GM19193 (cell line): ENCODE data around the gene EIF2S3.

Experiments used
- POLR2A ChIP-seq: IDR thresholded peaks from 4 replicates; pipeline ENCODE4 v1.6.1; 2011; ENCODE audit not compliant: insufficient read depth, insufficient read length; ENCODE audit errors: extremely low read depth

The EIF2S3 gene

GRCh38 chrX:24054182-24055042 lies at the start of gene EIF2S3:
EIF2S3 (plus strand) TSS chrX:24054956; CDS start chrX:24054969, 13 bp downstream.
- peak; percentile 92 for TF ChIP-seq POLR2A

GRCh38 chrX:24005028-24005427 lies 49.7 kb upstream of the EIF2S3 start:
- no peak for TF ChIP-seq POLR2A

- no peak for TF ChIP-seq POLR2A
Measured at GRCh38 chrX:24005867-24006266, 48.9 kb upstream of the EIF2S3 start.

GRCh38 chrX:24012266-24012665 lies 42.5 kb upstream of the EIF2S3 start:
- no peak for TF ChIP-seq POLR2A

GRCh38 chrX:24014388-24015018 lies 40.3 kb upstream of the EIF2S3 start:
- TF ChIP-seq POLR2A = no peak

- no peak for TF ChIP-seq POLR2A
Measured at GRCh38 chrX:24017674-24018073, 37.1 kb upstream of the EIF2S3 start.

- TF ChIP-seq POLR2A = no peak
Measured at GRCh38 chrX:24018809-24019208, 35.9 kb upstream of the EIF2S3 start.

- no peak for TF ChIP-seq POLR2A
Measured at GRCh38 chrX:24019448-24019847, 35.3 kb upstream of the EIF2S3 start.

GRCh38 chrX:24020306-24020876 lies 34.4 kb upstream of the EIF2S3 start:
- TF ChIP-seq POLR2A = no peak

GRCh38 chrX:24023544-24023943 lies 31.2 kb upstream of the EIF2S3 start:
- TF ChIP-seq POLR2A = no peak

- TF ChIP-seq POLR2A = no peak
Measured at GRCh38 chrX:24023972-24024669, 30.6 kb upstream of the EIF2S3 start.

GRCh38 chrX:24024819-24025740 lies 29.7 kb upstream of the EIF2S3 start:
- TF ChIP-seq POLR2A = peak; percentile 92

- peak; percentile 33 for TF ChIP-seq POLR2A
Measured at GRCh38 chrX:24025741-24026403, 28.9 kb upstream of the EIF2S3 start.

- no peak for TF ChIP-seq POLR2A
Measured at GRCh38 chrX:24026432-24026831, 28.3 kb upstream of the EIF2S3 start.
